Astrocyte (in vitro differentiated cells and primary cell): ENCODE results near the gene TEAD4. TPM values are rescaled to one million over a fixed set of nuclear protein-coding genes. Genes with fewer than 3 reads are reported as not detected.

ENCODE experiments used
- DNase-seq: peaks from one replicate; pipeline ENCODE4 v3.0.0-alpha.2; 2010; ENCODE audit warnings: low read depth
- FAIRE-seq: peaks from 2 replicates; lab custom pipeline; 2011; peaks lifted over from hg19 to GRCh38; lab: Jason Lieb, UNC
- H2AFZ ChIP-seq: 2 replicates; pipeline ENCODE4 v1.6.0; 2012; ENCODE audit warnings: low read depth, low read length, inconsistent platforms
- H3K27ac ChIP-seq: 2 replicates; pipeline ENCODE4 v1.5.1; 2011; ENCODE audit warnings: low read depth, low read length, inconsistent platforms
- H3K27me3 ChIP-seq: 2 replicates; pipeline ENCODE4 v1.6.0; 2011; ENCODE audit warnings: low read length, inconsistent platforms; ENCODE audit not compliant: insufficient read depth
- H3K36me3 ChIP-seq: 2 replicates; pipeline ENCODE4 v1.5.1; 2011; ENCODE audit warnings: low read length, inconsistent platforms; ENCODE audit not compliant: insufficient read depth
- H3K4me1 ChIP-seq: 2 replicates; pipeline ENCODE4 v1.5.1; 2011; ENCODE audit warnings: low read length, inconsistent platforms; ENCODE audit not compliant: insufficient read depth
- H3K4me2 ChIP-seq: 2 replicates; pipeline ENCODE4 v1.6.0; 2012; ENCODE audit warnings: low read length, inconsistent platforms
- H3K4me3 ChIP-seq: 2 replicates; pipeline ENCODE4 v1.5.1; 2011; ENCODE audit warnings: low read depth, mild to moderate bottlenecking, low read length, inconsistent platforms; ENCODE audit not compliant: insufficient read depth
- H3K79me2 ChIP-seq: 2 replicates; pipeline ENCODE4 v1.6.0; 2012; ENCODE audit warnings: mild to moderate bottlenecking, low read length, inconsistent platforms; ENCODE audit not compliant: insufficient read depth
- H3K9ac ChIP-seq: 2 replicates; pipeline ENCODE4 v1.6.0; 2012; ENCODE audit warnings: mild to moderate bottlenecking, low read length, inconsistent platforms
- H3K9me3 ChIP-seq: 2 replicates; pipeline ENCODE4 v1.5.1; 2012; ENCODE audit warnings: low read depth, mild to moderate bottlenecking, low read length, inconsistent platforms; ENCODE audit not compliant: insufficient read depth
- H4K20me1 ChIP-seq: 2 replicates; pipeline ENCODE4 v1.6.0; 2012; ENCODE audit warnings: low read length, inconsistent platforms; ENCODE audit not compliant: insufficient read depth
- H3K27ac Mint-ChIP-seq: one replicate; pipeline ENCODE4 v1.8.0; 2021; ENCODE audit warnings: mild to moderate bottlenecking, mixed read lengths; ENCODE audit not compliant: unreplicated experiment
- H3K27me3 Mint-ChIP-seq: one replicate; pipeline ENCODE4 v1.8.0; 2021; ENCODE audit warnings: low read depth, mixed read lengths; ENCODE audit not compliant: unreplicated experiment
- H3K36me3 Mint-ChIP-seq: one replicate; pipeline ENCODE4 v1.8.0; 2021; ENCODE audit warnings: low read depth, mixed read lengths; ENCODE audit not compliant: unreplicated experiment
- H3K4me1 Mint-ChIP-seq: one replicate; pipeline ENCODE4 v1.8.0; 2021; ENCODE audit warnings: low read depth, mixed read lengths; ENCODE audit not compliant: unreplicated experiment
- H3K4me3 Mint-ChIP-seq: one replicate; pipeline ENCODE4 v1.8.0; 2021; ENCODE audit warnings: mild to moderate bottlenecking, moderate library complexity, mixed read lengths; ENCODE audit not compliant: unreplicated experiment
- H3K9me3 Mint-ChIP-seq: one replicate; pipeline ENCODE4 v1.8.0; 2021; ENCODE audit warnings: mild to moderate bottlenecking, mixed read lengths; ENCODE audit not compliant: unreplicated experiment
- CTCF ChIP-seq: IDR thresholded peaks from 2 replicates; pipeline ENCODE4 v1.5.1; 2011; ENCODE audit warnings: low read depth, mild to moderate bottlenecking, inconsistent platforms, low read length, moderate library complexity; ENCODE audit not compliant: insufficient read depth
- EZH2 ChIP-seq: IDR thresholded peaks from 2 replicates; pipeline ENCODE4 v1.6.1; 2012; ENCODE audit warnings: mild to moderate bottlenecking, low read length, inconsistent platforms; ENCODE audit not compliant: insufficient read depth
- total RNA-seq: library from RNA; stranded (reverse); gene quantifications from 2 replicates; pipeline ENCODE4 v1.2.1, GENCODE V29; 2021

The TEAD4 gene
- total RNA-seq, 1 donor from 2014 or later = 19.1 TPM

GRCh38 chr12:2970744-2971143, 11.5 kb downstream of the TEAD4 start:
- no peaks in the 10 kb centered on the region for H3K9me3 ChIP-seq
- Mint-ChIP-seq H3K4me3 (no peak overlapping the region), H3K36me3 (peaks cover 1% of the 10 kb centered on the region), H3K9me3 (no peaks in the 10 kb centered on the region), H3K27ac (no peak overlapping the region), H3K27me3 (no peaks in the 10 kb centered on the region), H3K4me1 (no peaks in the 10 kb centered on the region)
- peaks cover 6% of the 10 kb centered on the region for H3K4me1 ChIP-seq
- DNase-seq (no peak), FAIRE-seq (no peak)
- TF ChIP-seq EZH2 (no peak), CTCF (no peak)
- H3K79me2 ChIP-seq = peaks cover 81% of the 10 kb centered on the region
- no peak overlapping the region for H3K4me3 ChIP-seq
- H3K27me3 ChIP-seq = no peaks in the 10 kb centered on the region
- no peak overlapping the region for H2AFZ ChIP-seq
- H4K20me1 ChIP-seq = peaks cover 63% of the 10 kb centered on the region
- H3K9ac ChIP-seq = no peak overlapping the region
- H3K4me2 ChIP-seq = no peak overlapping the region
- no peak overlapping the region for H3K27ac ChIP-seq
- H3K36me3 ChIP-seq = peaks cover 3% of the 10 kb centered on the region

GRCh38 chr12:2973566-2973965, 14.4 kb downstream of the TEAD4 start:
- no peak overlapping the region for H3K4me2 ChIP-seq
- no peak for FAIRE-seq
- H3K9me3 ChIP-seq = no peaks in the 10 kb centered on the region
- H3K36me3 ChIP-seq = peaks cover 3% of the 10 kb centered on the region
- H3K36me3 Mint-ChIP-seq = peaks cover 7% of the 10 kb centered on the region
- H3K9me3 Mint-ChIP-seq = no peaks in the 10 kb centered on the region
- H3K9ac ChIP-seq = no peak overlapping the region
- peaks cover 68% of the 10 kb centered on the region for H4K20me1 ChIP-seq
- peaks cover 6% of the 10 kb centered on the region for H3K4me1 ChIP-seq
- no peak overlapping the region for H3K27ac ChIP-seq
- no peaks in the 10 kb centered on the region for H3K4me1 Mint-ChIP-seq
- no peak overlapping the region for H3K4me3 Mint-ChIP-seq
- no peaks in the 10 kb centered on the region for H3K27me3 Mint-ChIP-seq
- no peak for TF ChIP-seq EZH2
- TF ChIP-seq CTCF = no peak
- H2AFZ ChIP-seq = no peak overlapping the region
- DNase-seq = no peak
- no peaks in the 10 kb centered on the region for H3K27me3 ChIP-seq
- H3K27ac Mint-ChIP-seq = no peak overlapping the region
- H3K79me2 ChIP-seq = peaks cover 76% of the 10 kb centered on the region
- no peak overlapping the region for H3K4me3 ChIP-seq

- H3K4me1 Mint-ChIP-seq = no peaks in the 10 kb centered on the region
- no peak overlapping the region for H3K4me3 Mint-ChIP-seq
- Histone ChIP-seq H3K36me3 (peaks cover 3% of the 10 kb centered on the region), H3K4me3 (no peak overlapping the region), H2AFZ (no peak overlapping the region), H3K4me1 (peaks cover 6% of the 10 kb centered on the region), H3K9me3 (no peaks in the 10 kb centered on the region), H3K79me2 (peaks cover 71% of the 10 kb centered on the region), H4K20me1 (peaks cover 62% of the 10 kb centered on the region), H3K27ac (no peak overlapping the region), H3K9ac (peak overlapping the region; percentile 30), H3K4me2 (peak overlapping the region; percentile 66), H3K27me3 (no peaks in the 10 kb centered on the region)
- no peaks in the 10 kb centered on the region for H3K9me3 Mint-ChIP-seq
- H3K27ac Mint-ChIP-seq = no peak overlapping the region
- FAIRE-seq (no peak), DNase-seq (peak; percentile 37)
- peaks cover 9% of the 10 kb centered on the region for H3K36me3 Mint-ChIP-seq
- H3K27me3 Mint-ChIP-seq = no peaks in the 10 kb centered on the region
- TF ChIP-seq EZH2 = no peak
- no peak for TF ChIP-seq CTCF
These were observed 15.4 kb downstream of the TEAD4 start for GRCh38 chr12:2974560-2974971.
